OCI-M2 (cell line): ENCODE results near the gene GRB10.

ENCODE experiments used
- DNase-seq: peaks from one replicate; lab custom pipeline; 2025; ENCODE audit not compliant: unreplicated experiment; lab: John Stamatoyannopoulos, UW

The GRB10 gene

DNA sequence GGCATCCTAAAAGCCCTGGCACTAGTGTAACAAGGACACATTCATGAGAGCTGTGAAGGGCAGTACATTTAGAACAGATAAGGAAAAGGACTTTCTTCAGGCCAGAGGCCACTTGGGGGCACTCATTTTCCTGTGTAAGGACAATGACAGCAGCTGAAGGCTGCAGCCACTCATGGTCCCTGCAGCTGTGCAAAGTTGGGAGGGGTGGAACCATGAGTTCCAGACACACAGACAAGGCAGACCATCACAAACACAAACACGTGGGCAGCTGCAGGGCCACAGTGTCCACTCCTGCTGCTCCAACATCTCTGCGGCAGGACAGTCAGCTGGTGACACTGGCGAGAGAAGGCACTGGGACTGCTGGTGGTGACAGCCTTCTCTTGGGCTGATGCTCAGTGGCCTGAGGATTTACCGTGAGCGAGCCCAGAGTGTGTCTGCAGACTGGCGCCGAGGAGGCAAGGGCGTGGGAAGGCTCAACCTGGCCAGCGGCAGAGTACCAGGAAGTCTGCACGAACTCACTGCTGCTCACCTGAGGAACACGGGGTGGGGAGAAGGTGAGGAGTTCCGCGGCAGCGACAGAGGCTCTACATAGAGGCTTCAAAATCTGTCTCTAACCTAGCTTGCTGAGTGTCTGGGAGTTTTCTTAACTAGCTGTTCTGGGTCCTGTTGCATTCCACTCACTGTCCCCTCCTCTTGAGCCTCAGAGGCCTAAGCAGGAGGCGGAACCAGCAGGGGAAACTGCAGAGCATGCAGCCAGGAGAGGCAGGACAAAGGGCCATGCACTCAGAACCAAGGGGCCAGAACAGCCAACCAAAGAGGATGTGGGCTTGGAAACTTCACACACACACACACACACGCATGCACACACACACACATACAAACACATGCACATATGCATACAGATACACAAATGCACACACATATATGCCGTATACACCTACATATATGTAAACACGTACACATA is 141.0 kb downstream of the GRB10 start:
- DNase-seq, result no peak

DNA sequence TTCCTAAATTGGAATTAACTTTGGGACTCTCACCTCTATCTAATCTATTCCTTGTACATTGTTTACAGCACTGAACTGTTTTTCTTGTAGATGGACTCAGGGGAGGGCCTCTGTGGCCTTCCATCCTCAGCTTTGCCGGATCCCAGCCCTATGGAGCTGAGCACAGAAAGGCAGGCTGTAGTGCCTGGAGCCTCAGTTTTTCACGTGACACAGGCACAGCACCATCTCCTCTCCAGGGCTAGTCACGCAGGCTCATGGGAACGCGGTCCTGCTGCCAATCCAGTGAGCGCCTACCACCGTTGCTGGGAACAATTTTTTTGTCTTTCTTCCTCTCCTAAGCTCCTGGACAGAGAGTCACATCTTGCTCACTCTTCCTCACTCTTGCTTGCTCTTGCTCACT is 141.9 kb downstream of the GRB10 start:
- DNase-seq, result no peak

DNA sequence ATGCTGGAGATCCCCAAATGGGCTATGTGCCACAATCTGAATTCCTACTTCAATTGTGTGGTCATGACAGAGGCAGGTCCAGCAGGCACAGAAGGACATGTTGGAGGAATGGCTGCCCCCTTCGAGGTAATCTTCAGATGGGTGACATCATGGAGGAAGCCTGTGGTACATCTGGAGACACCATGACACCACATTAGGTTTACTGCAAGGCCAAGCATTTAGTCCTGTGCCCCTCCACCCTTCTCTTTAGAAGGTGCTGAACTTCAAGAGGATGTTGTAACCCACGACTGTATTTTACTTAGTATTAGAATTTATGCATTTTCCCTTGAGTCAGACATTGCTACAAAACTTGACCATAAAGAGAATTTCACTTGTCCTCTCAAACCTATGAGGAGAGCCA is 142.4 kb downstream of the GRB10 start:
- no peak for DNase-seq

DNA sequence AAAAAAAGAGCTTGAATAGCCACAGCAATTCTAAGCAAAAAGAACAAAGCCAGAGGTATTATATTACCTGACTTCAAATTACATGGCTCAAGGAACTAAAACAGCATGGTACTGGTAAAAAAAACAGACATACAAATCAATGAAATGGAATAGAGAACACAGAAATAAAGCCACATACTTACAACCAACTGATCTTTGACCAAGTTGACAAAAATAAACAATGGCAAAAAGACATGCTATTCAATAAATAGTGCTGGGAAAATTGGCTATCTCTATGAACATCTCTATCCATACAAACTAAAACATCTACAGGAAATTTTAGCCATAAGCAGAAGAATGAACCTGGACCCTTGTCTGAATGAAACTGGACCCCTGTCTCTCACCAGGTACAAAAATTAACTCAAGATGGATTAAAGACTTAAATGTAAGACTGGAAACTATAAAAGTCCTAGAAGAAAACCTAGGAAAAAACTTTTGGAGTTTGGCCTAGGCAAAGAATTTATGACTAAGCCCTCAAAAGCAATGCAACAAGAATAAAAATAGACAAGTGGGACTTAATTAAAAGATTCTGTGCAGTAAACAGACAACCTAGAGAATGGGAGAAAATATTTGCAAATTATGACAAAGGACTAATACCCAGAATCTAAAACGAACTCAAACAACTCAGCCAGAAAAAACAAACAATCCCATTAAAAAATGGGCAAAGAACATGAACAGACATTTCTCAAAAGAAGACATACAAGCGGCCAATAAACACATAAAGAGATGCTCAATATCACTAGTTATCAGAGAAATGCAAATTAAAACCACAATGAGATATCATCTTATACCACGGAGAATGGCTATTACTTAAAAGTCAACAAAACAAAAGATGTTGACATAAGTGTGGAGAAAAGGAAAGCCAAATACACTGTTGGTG is 144.7 kb downstream of the GRB10 start:
- DNase-seq, result no peak

DNA sequence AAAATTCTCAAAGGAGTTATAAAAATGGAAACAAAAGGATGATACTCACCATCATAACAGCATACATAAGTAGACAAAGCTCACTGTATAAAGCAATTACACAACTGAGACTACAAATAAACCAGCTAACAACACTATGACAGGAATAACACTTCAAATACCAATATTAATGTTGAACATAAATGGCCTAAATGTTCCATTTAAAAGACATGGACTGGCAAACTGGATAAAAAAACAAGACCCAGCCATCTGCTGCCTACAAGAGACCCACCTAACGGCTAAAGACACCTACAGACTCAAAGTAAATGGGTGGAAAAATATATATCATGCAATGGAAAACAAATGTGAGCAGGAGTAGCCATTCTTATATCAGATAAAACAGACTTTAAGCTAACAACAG is 148.3 kb downstream of the GRB10 start:
- DNase-seq, result no peak

DNA sequence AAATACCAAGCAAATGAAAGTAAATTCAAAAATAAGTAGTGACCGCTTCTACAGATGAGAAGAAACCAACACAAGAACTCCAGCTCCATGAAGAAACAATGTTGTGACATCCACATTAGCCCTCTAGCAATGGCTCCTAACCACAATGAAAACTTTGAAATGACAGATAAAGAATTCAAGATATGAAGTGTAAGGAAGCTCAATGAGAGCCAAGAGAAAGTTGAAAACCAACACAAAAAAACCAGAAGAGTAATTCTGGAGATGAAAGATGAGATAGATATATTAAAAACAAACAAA is 149.3 kb downstream of the GRB10 start:
- DNase-seq, result no peak

DNA sequence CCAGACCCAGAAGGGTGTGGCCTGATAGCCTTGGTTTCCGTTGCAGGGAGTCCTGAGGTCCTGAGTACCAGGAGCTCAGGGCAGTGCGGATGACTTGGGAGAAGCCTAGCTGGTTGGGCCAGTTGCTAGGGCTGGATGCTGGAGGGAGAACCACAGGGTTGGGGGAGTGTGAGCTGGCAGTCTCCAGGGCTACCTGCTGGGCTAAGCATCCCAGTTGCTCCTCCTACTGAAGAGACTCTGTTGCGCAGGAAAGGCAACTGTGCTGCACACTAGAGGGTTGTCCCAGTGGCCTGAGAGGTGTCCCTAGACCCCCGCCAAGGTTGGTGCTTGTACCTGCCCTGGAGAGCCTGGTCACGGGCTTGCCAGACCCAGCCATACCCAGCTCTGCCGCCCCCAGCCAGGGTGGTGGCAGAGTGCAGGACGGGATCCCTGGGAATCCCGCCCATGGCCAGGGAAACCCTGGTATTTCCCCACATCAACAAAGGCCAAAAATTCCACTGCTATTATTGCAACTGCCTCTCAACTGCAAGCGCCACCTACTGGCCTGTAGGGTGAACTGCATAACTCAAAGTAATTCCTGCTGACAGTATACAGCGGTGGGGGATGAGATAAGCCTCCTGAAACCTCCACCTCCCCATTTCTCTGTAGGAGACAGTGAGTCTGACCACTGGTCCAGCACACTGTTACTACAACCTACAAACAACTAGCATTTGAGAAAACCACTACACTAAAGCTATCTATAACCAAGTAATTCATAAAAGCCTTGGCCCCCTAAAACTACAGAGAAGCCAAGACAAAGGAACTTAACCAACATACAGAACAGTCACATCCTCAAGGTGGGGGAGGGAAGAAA is 149.9 kb downstream of the GRB10 start:
- no peak for DNase-seq

DNA sequence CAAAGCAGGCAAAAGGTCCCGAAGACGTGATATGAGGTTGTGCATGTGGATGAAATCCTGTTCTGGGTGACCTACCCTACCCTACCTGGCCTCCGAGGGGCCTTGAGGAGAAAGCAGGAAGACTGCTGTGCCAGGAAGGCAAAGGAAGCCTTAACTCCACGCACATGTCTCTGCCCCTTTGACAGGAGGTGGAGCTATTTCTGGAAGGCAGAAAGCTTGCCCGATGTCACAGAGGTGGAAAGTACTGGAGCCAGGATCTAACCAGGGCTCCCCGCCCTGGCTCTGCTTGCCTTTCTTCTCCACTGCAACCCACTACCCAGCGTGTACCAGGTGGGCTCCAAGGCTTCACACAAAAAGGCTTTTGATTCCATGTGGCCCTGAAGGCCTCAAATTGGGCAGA is 151.1 kb downstream of the GRB10 start:
- DNase-seq, result no peak

DNA sequence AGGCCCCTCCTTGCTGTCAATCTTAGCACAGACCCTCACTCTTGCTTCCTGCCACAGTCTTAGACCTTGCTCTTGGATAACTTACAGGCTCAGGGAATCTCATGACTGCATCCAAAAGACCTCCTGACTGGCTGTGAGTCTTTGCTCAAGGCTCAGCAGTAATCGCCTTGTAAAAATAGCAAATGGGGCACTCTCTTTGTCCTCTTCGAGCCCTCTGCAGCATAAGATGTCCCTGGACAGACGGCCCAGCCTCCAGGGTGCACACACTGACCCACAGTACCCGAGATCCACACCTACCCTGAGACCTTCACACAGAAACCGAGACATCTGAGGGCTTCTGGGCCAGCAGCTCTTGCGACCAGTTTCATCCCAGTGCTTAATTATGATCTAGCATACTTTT is 151.6 kb downstream of the GRB10 start:
- DNase-seq, result no peak

DNA sequence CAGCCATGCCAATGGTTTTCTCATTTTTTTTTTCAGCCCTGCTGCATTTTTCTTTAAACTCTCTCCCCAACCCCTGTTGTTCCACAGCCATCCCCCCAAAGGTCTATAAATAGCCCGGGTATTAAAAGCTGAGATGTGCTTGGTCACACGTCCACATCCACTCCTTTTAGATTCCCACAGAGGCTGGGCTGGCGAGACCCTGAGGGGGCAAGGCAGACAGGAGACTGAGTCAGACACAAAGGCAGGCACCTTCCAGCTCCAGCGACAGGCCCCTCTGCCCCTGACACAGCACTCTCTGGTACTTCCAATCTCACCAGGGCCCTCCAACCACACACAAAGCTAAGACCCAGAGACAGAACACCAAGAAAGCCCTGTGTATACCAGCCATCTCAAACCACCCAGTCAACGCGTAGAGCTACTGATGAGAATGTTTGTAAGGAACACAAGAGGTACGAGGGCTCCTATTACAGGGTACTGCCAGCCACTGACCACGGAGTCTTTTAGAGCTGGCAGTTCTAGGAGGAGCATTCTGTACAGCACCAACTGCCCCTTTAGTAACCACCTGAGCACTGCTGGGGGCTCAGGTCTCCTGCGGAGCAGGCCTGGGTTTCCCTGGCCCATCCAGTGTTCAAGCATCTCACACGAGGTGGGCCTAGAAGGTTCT is 153.3 kb downstream of the GRB10 start:
- DNase-seq, result no peak

DNA sequence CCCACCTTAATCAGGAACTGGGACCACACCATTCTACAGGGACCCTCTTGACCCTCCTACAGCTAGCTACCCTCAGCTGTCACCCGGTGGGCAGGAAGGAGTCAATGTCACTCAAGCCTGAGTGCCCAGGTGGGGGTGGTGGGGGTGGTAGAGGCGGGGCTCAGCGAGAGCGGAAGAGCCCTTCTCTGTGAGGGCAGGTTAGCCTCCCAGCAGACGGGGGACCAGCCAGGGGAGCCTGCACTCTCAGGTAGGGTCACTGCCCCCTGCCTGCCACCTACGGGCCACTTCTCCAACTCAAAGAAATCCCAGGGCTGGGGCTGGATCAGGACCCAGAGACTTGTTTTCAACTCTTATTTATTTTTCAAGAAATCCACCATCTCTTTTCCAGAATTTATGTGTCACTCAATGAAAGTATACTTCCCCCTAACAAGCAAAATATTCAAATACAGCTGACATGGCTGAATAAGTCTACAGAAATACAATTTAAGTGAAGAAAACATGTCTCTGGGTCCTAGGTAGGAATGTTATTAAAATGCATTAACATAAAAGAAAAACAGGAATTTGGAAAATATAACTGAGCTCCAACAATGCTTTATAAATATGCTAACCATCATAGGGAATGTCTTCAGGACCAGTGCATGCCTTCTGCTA is 154.1 kb downstream of the GRB10 start:
- DNase-seq, result no peak

DNA sequence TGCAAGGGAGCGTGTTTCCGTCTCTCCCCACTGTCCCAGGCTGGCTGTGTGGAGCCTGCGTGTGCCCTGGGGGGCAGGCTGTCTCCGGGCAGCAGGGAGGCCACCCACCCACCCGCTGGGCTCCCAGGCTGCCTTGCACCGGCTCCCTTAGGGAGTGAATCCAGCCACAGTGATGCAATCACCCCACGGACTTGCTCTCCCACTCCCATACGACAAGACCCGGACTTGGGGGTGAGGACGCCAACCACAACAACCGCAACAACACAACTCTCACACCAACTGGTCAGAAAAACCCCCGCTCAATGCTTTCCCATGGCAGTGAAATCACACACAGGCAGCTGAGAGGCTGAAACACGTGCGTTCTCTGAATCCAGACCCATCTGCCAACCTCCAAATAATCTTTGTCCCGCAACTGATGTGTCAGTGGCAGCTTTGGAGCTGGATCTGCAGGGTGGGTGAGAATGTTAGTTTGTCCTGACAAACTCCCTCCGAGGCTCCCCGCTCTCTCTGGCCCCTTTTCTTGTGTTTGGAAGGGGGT is 154.8 kb downstream of the GRB10 start:
- no peak for DNase-seq

DNA sequence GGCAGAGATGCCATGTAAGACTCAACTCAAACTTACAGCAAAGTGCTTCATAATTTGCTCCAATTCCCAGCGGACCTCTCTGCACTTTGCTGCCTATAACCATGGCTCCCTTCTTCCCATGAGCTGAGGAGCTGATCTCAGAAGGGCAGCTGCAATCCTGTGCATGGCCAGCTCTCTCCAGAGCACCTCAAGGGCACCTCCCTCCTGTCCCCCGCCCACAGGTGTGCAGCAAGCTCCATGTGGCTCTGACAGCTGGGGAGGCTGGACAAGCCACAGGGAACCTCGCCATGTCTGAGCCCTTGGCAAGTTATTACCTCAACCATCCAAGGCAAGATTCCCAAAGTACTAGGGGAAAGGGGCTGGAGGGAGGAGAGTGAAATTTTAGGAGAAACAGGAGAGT is 156.4 kb downstream of the GRB10 start:
- no peak for DNase-seq

DNA sequence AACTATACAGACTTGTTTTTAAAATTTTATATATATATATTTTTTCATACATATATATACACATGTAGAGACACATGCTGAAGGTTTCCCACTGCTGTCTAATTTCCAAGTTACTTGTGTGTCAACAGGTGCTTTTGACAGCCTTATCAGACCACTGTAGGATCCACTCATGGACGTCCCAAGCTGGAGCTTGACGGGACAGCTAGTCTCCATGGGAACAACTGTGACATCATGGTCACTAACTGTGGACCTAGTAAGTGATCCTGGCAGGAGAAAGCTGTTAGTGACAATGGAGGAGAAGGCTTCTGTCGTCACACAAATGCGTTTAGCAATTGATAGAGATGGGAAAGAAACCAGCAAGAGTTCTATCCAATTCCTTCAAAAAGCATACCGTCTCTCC is 157.3 kb downstream of the GRB10 start:
- no peak for DNase-seq

DNA sequence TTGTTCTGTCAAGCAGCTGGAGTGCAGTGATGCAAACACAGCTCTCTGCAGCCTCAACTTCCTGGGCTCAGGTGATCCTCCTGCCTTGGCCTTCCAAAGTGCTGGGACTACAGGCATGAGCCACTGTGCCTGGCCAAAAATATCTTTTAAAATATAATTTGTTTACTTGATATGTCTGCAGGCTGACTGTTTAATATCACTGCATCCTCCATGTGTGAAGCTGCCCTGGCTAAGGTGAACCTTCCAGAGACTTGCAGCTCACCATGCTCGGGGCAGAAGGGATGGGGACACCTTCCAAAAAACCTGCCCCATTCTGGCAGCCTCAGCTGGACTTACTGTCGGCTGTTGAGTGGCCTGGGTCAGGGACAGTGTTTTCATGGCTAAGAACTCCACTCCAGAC is 159.9 kb downstream of the GRB10 start:
- no peak for DNase-seq

DNA sequence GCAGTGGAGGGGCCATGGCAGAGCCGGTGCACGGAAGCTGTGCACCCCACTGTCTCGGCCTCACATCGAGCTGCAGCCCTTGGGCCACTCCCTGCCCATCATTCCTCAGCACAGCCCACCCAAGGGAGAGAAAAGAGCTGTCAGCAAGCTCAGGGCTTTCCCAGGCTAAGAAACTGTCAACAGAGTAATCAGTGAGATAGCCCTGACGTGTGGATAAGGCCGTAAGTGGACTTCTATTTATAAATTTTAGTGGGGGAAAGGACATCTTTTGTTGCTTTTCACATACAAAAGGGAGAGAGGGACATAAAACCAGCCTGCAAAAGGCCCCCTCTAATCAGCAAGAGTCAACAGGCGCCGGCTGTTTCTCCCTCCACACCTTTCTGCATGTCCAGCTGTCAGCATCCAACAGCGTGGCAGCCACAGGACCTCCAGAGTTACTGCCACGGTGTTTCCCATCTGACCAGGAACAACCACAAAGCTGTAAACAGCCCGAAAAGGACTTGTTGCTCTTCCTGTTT is 160.7 kb downstream of the GRB10 start:
- no peak for DNase-seq

DNA sequence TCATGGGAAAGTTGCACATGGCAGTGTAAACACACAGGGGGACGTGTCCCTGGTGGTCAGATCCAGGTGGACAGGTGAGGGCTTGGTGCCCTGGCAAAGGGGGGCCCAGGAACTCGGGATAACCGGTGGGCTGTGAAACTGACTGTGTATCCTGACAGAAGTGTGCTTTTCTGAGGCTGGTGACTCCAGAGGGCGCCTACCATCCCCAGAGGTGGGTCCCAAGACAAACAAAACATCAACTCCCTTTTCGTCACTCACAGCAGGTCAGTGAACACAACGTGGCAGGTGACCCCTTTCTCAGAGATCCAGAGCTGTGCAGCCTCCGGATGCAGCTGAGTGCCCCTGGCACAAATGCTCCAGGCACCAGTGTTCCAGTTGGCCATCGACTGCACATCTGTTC is 161.5 kb downstream of the GRB10 start:
- no peak for DNase-seq

DNA sequence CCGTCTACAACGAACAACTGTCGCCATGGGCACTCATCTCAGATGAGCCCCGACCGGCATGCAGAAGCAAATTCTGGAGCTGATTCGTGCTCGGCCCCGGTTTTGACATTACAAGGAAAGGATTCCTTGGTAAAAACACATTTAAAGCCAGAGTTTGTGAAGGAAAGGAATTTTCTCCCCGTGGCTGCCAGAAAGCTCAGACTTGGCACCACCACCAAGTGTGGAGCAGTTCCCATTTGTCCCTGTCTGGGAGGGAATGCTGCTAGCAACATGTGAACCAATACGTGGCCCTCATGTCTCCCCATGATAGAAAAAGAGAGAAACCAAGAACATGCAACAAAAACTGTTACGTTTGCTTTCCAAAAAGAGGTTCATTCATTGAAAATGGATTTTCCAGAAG is 162.3 kb downstream of the GRB10 start:
- DNase-seq, result no peak

DNA sequence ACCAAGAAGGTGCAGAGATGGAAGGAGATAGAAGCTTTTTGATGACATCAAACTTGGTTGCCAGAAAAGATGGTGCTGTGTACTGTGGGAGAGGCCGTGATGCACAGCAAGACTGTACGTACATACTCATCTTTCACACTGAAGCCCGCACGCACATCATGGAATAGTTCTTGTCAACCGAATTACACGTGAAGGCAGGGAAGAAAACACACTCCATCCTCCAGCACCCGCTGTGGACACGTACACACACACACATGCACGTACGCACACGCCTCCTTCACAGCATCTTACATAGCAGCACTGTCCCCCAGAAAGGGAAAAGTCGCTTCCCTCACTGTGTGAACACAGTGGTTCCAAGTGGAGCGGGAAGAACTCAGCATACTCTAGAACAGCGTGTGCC is 163.0 kb downstream of the GRB10 start:
- DNase-seq, result no peak

DNA sequence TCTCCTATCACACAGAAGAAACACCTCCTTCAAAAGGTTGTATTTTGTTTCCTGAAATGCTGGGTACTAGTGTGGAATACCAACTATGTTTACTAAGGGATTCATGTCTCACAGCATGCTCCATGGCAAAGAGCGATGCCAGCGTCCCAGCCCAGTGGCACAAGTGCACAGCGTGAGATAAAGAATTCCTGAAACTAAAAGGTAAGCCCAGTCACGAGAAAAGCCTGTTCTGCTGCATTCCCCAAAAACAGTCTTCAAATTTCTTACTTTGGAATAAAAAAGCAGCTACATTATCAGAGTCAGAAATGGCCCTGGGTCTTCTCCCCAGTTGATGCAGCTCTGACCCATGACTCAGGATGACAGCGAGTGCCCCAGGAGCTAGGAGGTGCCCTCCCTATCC is 164.4 kb downstream of the GRB10 start:
- no peak for DNase-seq
